GM19324 (cell line): ENCODE data around the gene CYB561.
"Not testable (repeated sequence)": the region's sequence is repeated elsewhere in the genome, so short reads cannot be mapped to it uniquely, and the experiment has no call there.

Source experiments
- ATAC-seq: cut with Tn5 transposase; IDR thresholded peaks from one replicate; pipeline ENCODE4 v1.9.1; 2021; ENCODE audit warnings: mild to moderate bottlenecking, moderate library complexity; ENCODE audit not compliant: unreplicated experiment, low FRiP score

The CYB561 gene

GRCh38 chr17:63479495-63480184 lies 33.5 kb upstream of the CYB561 start:
- no peak for ATAC-seq

GRCh38 chr17:63478814-63479494 lies 32.8 kb upstream of the CYB561 start:
- no peak for ATAC-seq

GRCh38 chr17:63477480-63478440 lies 31.7 kb upstream of the CYB561 start:
- ATAC-seq: no peak

- ATAC-seq: no peak
Measured at GRCh38 chr17:63476854-63477479, 30.9 kb upstream of the CYB561 start, which contains the start of gene ACE. Gene ACE (plus strand): TSS chr17:63477061. CDS start chr17:63477095, 34 bp downstream.

- no peak for ATAC-seq
Measured at GRCh38 chr17:63476459-63476853, 30.4 kb upstream of the CYB561 start.

GRCh38 chr17:63475491-63476412 lies 29.6 kb upstream of the CYB561 start:
- no peak for ATAC-seq

GRCh38 chr17:63474586-63475460 lies 28.7 kb upstream of the CYB561 start:
- ATAC-seq: no peak

- ATAC-seq: no peak
Measured at GRCh38 chr17:63474174-63474573, 28.1 kb upstream of the CYB561 start.

GRCh38 chr17:63468099-63468498 lies 22.0 kb upstream of the CYB561 start:
- not testable (repeated sequence) for ATAC-seq

GRCh38 chr17:63464691-63465236 lies 18.7 kb upstream of the CYB561 start:
- ATAC-seq: no peak

- ATAC-seq: no peak
Measured at GRCh38 chr17:63463771-63464170, 17.7 kb upstream of the CYB561 start.

- no peak for ATAC-seq
Measured at GRCh38 chr17:63460018-63460417, 13.9 kb upstream of the CYB561 start.

GRCh38 chr17:63458478-63458877 lies 12.4 kb upstream of the CYB561 start:
- no peak for ATAC-seq

GRCh38 chr17:63455417-63455816 lies 9.3 kb upstream of the CYB561 start:
- ATAC-seq: no peak

GRCh38 chr17:63454915-63455314 lies 8.8 kb upstream of the CYB561 start:
- no peak for ATAC-seq

- ATAC-seq: not testable (repeated sequence)
Measured at GRCh38 chr17:63454357-63454756, 8.3 kb upstream of the CYB561 start.

- no peak for ATAC-seq
Measured at GRCh38 chr17:63452962-63453551, 7.0 kb upstream of the CYB561 start.
